GM21360 (cell line): Measurements from ENCODE around the gene OSBPL2.

ENCODE experiments used
- ATAC-seq: cut with Tn5 transposase; IDR thresholded peaks from one replicate; pipeline ENCODE4 v1.9.1; 2021; ENCODE audit warnings: mild to moderate bottlenecking, moderate library complexity; ENCODE audit not compliant: unreplicated experiment

The OSBPL2 gene

GRCh38 chr20:62277253-62277652, 38.9 kb downstream of the OSBPL2 start:
- ATAC-seq, result no peak

- no peak for ATAC-seq
Observed at GRCh38 chr20:62280303-62280702, 42.0 kb downstream of the OSBPL2 start.

- no peak for ATAC-seq
Observed at GRCh38 chr20:62281161-62281933, 43.0 kb downstream of the OSBPL2 start.

DNA sequence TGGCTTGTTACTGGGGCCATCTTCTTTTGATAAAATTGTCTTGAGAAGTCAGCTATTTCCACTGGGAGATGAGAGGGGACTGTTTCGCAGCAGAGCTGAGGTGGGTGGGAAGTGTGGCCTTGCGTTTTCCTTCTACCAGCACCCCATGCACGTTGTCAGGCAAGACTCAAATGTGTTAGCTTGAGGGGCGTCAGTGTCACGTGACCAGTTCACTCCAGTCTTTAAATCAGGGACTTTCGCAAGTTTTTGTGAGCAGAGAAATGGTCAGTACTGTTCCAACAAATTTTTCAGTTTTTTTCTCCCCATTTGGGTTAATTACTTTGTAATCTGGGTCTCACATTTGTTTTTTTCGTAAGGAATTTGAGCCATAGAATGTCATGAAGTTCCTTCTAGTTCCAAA, 43.8 kb downstream of the OSBPL2 start:
- ATAC-seq, result no peak

DNA sequence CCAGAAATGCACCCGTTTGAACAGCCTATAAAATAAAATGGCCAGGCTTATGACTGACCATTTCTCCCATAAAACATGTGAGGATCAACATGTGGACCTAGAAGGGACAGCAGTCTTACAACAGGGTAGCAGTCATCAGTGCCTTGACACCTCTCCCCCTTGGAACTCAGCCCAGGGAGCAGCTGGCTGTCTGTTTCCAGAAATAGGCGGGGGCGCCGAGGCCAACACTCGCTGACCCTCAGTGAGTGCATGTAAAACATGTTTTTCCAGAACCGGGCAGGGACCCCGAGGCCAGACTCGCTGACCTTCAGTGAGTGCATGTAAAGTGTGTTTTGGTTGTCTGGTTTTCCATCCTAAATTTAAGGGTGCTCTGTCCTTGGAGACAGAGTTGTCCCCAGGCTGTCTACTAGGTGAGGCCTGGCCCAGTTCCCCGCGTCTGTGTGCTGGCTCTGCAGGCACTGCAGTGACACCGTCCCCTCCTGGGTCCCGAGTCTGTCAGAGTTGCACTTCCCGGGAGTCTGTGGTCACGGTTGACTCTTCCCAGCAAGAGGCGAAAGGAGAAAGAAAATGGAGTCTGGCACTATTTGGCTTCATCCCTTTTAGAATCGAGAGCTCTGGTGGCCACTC, 44.7 kb downstream of the OSBPL2 start:
- ATAC-seq, result no peak

GRCh38 chr20:62284448-62284847, 46.1 kb downstream of the OSBPL2 start:
- ATAC-seq, result no peak

DNA sequence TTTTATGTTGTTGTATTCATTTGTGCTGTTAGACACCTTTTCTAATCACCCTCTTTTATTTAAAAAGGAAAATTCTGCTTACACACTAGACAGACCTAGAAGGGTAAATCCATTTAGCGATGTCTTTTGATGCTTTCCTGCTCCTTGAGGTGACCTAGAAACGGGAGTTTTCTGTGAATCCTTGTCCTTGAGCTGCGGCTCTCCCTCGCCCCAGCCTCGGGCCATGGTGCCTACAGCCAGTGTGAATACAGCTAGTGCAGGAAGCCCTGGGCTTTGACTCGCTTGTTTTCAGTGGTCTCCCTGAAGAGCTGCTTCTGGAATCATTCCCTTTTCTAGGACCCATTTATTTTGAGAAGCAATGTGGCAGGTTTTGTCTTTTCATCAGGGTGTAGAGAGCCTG, 46.8 kb downstream of the OSBPL2 start:
- ATAC-seq, result no peak

GRCh38 chr20:62285722-62286121, 47.4 kb downstream of the OSBPL2 start:
- no peak for ATAC-seq

- no peak for ATAC-seq
Observed at GRCh38 chr20:62286493-62287064, 48.3 kb downstream of the OSBPL2 start.

GRCh38 chr20:62287129-62287528, 48.8 kb downstream of the OSBPL2 start:
- no peak for ATAC-seq

GRCh38 chr20:62287759-62288534, 49.6 kb downstream of the OSBPL2 start:
- no peak for ATAC-seq

DNA sequence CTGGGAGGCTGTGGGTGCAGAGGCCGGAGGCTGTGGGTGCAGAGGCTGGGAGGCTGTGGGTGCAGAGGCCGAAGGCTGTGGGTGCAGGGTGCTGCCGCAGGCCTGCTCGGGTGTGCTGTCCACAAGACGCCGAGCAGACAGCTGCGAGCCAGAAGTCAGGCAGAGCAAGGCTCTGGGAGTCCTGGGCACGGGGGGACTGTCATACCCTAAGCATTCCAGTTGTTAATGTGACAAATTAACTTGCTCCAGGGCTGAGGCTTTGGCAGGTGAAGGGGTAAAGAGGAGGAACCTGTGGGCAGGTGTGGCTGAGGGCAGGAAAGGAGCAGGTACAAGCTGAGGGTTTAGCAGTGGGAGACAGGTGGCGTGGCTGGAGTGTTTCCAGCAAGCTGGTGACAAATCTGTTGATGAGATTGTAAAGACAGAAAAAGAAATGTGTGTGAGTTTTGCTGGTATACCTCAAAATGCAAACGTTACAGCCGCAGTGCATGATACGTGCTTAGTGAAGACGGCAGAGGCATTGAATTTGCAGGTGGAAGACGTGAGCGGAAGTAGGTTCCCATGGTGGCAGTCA, 50.3 kb downstream of the OSBPL2 start:
- no peak for ATAC-seq

DNA sequence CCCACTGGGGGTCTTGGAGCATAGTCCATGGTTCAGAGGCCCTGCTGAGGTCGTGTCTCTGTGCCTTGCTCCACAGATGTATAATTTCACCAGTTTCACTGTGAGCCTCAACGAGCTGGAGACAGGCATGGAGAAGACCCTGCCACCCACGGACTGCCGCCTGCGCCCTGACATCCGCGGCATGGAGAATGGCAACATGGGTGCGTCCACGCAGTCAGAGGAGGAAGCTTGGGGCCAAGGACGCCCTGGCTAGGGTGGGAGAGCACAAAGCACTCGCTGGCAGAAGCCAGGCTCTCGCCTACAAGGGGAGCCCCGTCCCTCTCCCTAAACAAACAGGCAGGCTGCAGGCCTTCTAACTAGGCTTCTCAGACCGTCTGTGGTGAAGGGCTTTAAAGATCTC, 50.8 kb downstream of the OSBPL2 start:
- no peak for ATAC-seq

DNA sequence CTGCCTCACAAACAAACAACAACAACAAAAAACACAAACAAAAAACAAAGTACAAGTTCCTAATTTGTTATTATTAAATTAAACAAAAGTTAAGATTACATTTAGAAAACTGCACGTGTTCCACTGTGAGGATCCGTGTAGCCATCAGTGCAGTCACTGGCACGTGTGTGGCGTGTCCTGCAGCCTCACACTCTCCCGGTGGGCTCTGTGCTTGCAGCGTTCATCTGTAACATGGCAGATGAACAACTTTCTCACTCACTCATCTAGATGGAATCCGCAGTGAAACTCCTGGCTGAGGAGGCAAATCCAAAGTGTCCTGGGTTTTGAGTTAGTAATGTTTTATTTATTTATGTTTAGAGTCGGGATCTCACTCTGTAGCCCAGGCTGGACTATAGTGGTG, 51.6 kb downstream of the OSBPL2 start:
- no peak for ATAC-seq

DNA sequence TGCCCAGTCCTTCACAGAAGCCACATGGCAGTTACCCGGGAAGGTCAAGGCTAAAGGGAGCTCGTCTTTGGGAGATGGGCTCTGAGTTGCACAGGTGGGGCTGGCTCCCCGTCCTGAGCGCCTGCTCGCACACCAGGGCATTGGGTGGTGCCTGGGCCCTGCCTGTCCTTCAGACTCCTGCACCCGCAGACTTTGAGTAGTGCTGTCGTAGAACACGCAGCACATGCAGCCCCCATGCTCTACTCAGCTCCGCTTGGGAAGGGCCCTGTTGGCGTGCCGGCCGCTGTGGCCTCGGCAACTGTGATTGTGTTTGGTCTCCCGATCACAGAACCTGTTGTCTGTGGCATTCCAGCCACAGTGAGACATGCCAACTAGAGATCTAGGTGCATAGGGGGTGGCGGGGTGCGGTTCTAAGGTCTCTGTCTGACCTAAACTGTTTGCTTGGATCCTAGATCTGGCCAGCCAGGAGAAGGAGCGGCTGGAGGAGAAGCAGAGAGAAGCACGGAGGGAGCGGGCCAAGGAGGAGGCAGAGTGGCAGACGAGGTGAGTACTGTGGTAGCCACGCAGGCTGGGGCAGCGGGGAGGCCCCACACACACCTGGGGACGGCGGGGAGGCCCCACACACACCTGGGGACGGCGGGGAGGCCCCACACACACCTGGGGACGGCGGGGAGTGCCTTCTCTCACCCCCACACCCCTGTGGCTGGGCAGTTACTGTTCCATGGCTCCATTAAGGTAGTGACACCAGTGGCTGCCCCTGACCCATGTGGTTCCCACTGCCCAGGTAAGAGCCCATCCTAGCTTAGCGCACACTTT, 53.1 kb downstream of the OSBPL2 start:
- ATAC-seq, result no peak

GRCh38 chr20:62292108-62292507, 53.8 kb downstream of the OSBPL2 start:
- no peak for ATAC-seq

DNA sequence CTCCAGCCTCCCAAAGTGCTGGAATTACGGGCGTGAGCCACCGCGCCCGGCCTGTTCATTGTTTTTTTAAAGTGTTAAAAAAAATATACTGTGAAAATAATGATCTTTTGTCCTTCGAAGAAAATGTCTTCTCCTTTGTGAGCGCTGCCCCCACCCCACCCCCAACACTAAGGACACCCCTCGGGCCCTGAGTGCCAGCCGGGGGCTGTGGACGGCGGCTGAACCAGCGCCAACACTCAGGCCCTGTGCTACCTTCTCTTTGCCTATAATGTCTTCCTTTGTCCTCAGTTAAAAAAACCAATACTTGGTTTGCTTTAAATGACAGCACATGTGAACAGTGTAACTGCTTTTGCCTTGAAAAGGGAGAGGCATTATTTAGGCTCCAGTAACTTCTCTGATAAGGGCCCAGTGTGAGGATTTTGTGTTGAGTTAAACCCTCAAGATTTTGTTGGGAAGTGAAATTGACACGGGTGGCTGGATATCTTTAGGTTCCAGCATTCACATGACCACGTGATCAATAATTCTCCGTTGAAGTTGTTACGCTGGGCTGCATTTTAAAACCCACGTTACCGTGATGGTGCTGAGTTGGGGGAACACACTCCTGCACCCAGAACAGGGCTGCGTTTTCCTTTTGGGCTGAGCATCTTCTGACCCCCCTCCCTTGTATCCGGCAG, 54.9 kb downstream of the OSBPL2 start:
- ATAC-seq, result no peak

GRCh38 chr20:62293946-62294345, 55.6 kb downstream of the OSBPL2 start:
- no peak for ATAC-seq

- ATAC-seq, result no peak
Observed at GRCh38 chr20:62294516-62294915, 56.2 kb downstream of the OSBPL2 start.
